PC-3 (cell line): ENCODE measurements around the gene PRKAR1B. TPM values are rescaled to one million over a fixed set of nuclear protein-coding genes. Genes with fewer than 3 reads are reported as not detected.

Source experiments
- ATAC-seq: fragments of 200-7000 bp; cut with Tn5 transposase; 2 replicates; pipeline ENCODE4 v1.9.1; 2020; ENCODE audit warnings: mild to moderate bottlenecking, moderate library complexity
- BruUV-seq: library from RNA; stranded (reverse); fragments of 400-500 nt; replicated peaks from 2 replicates; lab custom pipeline; 2021; lab: Mats Ljungman, UMichigan
- CTCF ChIA-PET: fragments of 300-600 bp; sonication (Branson Sonifier 250); formaldehyde crosslinking; loops from one replicate; lab custom pipeline; 2022; ENCODE audit warnings: antibody characterized with exemption; lab: Charles Lee
- POLR2A ChIA-PET: fragments of 300-600 bp; sonication (Branson Sonifier 250); formaldehyde crosslinking; loops from one replicate; lab custom pipeline; 2022; ENCODE audit warnings: antibody characterized with exemption; ENCODE audit not compliant: unreplicated experiment; lab: Charles Lee
- DNase-seq: peaks from one replicate; pipeline ENCODE4 v3.0.0-alpha.2; 2015
- H2AFZ ChIP-seq: fragments of 300-600 bp; sonication (generic); 2 replicates; pipeline ENCODE4 v1.6.0; 2016; ENCODE audit warnings: antibody characterized with exemption, low read length
- H3F3A ChIP-seq: fragments of 300-600 bp; sonication (generic); one replicate; pipeline ENCODE4 v1.6.0; 2017; ENCODE audit warnings: antibody characterized with exemption, low read length, control low read depth, mild to moderate bottlenecking; ENCODE audit not compliant: unreplicated experiment
- H3K27ac ChIP-seq: fragments of 300-600 bp; sonication (generic); 2 replicates; pipeline ENCODE4 v1.5.1; 2016; ENCODE audit warnings: mild to moderate bottlenecking, low read length
- H3K27me3 ChIP-seq: fragments of 300-600 bp; sonication (generic); 2 replicates; pipeline ENCODE4 v1.6.1; 2016; ENCODE audit warnings: low read length, mixed read lengths
- H3K36me3 ChIP-seq: fragments of 300-600 bp; sonication (generic); 2 replicates; pipeline ENCODE4 v1.6.1; 2016; ENCODE audit warnings: low read depth, mixed run types, low read length, mixed read lengths
- H3K4me1 ChIP-seq: fragments of 300-600 bp; sonication (generic); 2 replicates; pipeline ENCODE4 v1.5.1; 2016; ENCODE audit warnings: low read length; ENCODE audit not compliant: insufficient read depth
- H3K4me2 ChIP-seq: fragments of 300-600 bp; sonication (generic); 2 replicates; pipeline ENCODE4 v1.6.0; 2016; ENCODE audit warnings: low read length
- H3K4me3 ChIP-seq: fragments of 300-600 bp; sonication (generic); 2 replicates; pipeline ENCODE4 v1.5.1; 2016; ENCODE audit warnings: mild to moderate bottlenecking, low read length, mixed read lengths
- H3K79me2 ChIP-seq: fragments of 300-600 bp; sonication (generic); 2 replicates; pipeline ENCODE4 v1.6.1; 2017; ENCODE audit warnings: low read length, mixed read lengths
- H3K9ac ChIP-seq: fragments of 300-600 bp; sonication (generic); 2 replicates; pipeline ENCODE4 v1.6.0; 2016; ENCODE audit warnings: mild to moderate bottlenecking, low read length
- H3K9me2 ChIP-seq: fragments of 300-600 bp; sonication (generic); replicated peaks from 2 replicates; pipeline ENCODE4 v1.6.1; 2016; ENCODE audit warnings: mixed run types, low read length, mixed read lengths
- H3K9me3 ChIP-seq: fragments of 300-600 bp; sonication (generic); 2 replicates; pipeline ENCODE4 v1.6.1; 2016; ENCODE audit warnings: low read length, mixed read lengths
- H4K20me1 ChIP-seq: fragments of 300-600 bp; sonication (generic); 2 replicates; pipeline ENCODE4 v1.6.1; 2016; ENCODE audit warnings: low read length, mixed read lengths
- EZH2 ChIP-seq: fragments of 300-600 bp; sonication (generic); IDR thresholded peaks from one replicate; pipeline ENCODE4 v1.6.1; 2017; ENCODE audit warnings: antibody characterized with exemption, mild to moderate bottlenecking, low read length; ENCODE audit not compliant: unreplicated experiment
- EZH2phosphoT487 ChIP-seq: fragments of 300-600 bp; sonication (generic); IDR thresholded peaks from 2 replicates; pipeline ENCODE4 v1.6.1; 2018; ENCODE audit warnings: mild to moderate bottlenecking, antibody characterized with exemption, low read length, borderline replicate concordance
- intact Hi-C: fragments of 100-400 bp; cut with micrococcal nuclease; formaldehyde crosslinking; loops from 2 replicates; pipeline ENCODE4 v1.9.0; 2023
- total RNA-seq: library from RNA; depleted of rRNA; stranded (reverse); fragments of >200 nt; gene quantifications from 2 replicates; pipeline ENCODE4 v1.2.3, GENCODE V29; 2014
- TF ChIP-seq, protein P1 (sequence below): fragments of 300-600 bp; sonication (generic); conservative IDR thresholded peaks from 2 replicates; pipeline ENCODE4 v1.5.1; 2017; ENCODE audit warnings: antibody characterized with exemption, low read depth, mild to moderate bottlenecking, low read length

The PRKAR1B gene
- total RNA-seq, 1 experiment from 2014 or later, result 15.6 TPM

DNA sequence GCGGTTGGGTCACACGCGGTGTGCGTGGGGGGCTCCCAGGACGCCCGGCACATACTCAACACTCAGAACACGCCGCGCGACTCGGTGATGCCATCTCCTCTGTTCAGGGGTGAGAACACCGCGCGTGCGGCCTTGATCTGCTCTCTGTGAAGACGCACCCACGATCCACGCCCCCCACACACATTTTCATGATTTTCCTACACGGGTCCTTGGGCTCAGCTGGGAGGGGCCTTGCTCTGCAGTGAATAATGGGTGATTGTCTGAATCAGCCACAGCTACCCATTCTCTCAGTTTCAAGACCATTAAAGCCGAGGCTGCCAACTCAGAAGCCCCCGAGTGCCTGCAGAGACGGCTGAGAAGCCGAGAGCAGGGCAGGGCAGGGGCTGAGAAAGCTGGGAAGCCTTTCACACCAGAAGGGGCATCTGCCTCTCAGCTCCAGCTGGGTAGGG lies 153.1 kb downstream of the PRKAR1B start:
- Histone ChIP-seq H3K4me3 (no peak overlapping the region), H3K27ac (no peak overlapping the region), H3K9me3 (no peaks in the 10 kb centered on the region), H3K27me3 (no peaks in the 10 kb centered on the region), H3K9me2 (no peaks in the 10 kb centered on the region), H3K4me2 (no peak overlapping the region), H3K9ac (no peak overlapping the region), H4K20me1 (no peaks in the 10 kb centered on the region), H3K4me1 (no peaks in the 10 kb centered on the region), H3F3A (no peaks in the 10 kb centered on the region), H3K36me3 (no peaks in the 10 kb centered on the region), H3K79me2 (no peaks in the 10 kb centered on the region), H2AFZ (no peak overlapping the region)
- TF ChIP-seq, protein P1, sequence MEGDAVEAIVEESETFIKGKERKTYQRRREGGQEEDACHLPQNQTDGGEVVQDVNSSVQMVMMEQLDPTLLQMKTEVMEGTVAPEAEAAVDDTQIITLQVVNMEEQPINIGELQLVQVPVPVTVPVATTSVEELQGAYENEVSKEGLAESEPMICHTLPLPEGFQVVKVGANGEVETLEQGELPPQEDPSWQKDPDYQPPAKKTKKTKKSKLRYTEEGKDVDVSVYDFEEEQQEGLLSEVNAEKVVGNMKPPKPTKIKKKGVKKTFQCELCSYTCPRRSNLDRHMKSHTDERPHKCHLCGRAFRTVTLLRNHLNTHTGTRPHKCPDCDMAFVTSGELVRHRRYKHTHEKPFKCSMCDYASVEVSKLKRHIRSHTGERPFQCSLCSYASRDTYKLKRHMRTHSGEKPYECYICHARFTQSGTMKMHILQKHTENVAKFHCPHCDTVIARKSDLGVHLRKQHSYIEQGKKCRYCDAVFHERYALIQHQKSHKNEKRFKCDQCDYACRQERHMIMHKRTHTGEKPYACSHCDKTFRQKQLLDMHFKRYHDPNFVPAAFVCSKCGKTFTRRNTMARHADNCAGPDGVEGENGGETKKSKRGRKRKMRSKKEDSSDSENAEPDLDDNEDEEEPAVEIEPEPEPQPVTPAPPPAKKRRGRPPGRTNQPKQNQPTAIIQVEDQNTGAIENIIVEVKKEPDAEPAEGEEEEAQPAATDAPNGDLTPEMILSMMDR, result no peak
- TF ChIP-seq EZH2 (no peak), EZH2phosphoT487 (no peak)
- ATAC-seq (no peak), DNase-seq (no peak)
- intact Hi-C loops, result no loop called here
- POLR2A ChIA-PET, result no interaction called here
- CTCF ChIA-PET, result no interaction called here
- no TSS peak for BruUV-seq

DNA sequence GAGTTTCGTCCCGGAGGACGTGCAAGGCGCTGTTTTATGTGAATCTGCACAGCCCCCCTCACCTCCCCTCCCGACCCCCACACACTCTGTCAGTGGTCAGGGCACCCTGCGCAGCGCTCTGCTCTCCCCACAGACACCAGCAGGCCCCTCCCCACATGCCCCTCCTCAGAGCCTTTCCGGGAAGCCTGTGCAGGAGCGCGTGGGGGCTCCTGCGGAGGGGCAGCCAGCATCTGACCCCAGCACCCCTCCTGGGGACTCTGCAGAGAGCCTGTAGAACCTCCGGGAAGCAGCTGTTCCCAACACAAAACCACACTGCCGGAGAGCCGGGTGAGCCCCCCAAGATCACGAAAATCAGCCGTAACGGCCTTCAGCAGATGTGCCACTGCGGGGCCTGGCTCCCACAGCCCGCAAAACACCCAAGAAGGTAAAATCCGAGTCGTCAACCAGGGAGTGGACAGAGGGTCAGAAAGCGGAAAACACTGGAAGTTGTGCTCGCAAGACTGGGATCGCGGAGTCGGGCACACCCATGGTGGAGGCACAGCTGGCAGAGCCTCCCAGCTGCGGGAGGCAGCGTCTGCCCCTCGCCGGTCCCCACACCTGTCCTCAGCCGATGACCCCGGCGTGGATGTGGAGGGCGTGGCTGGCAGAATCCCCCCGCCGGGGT lies 153.7 kb downstream of the PRKAR1B start:
- Histone ChIP-seq H3K27me3 (no peaks in the 10 kb centered on the region), H3K79me2 (no peaks in the 10 kb centered on the region), H3K9me2 (no peaks in the 10 kb centered on the region), H2AFZ (no peak overlapping the region), H3K4me2 (no peak overlapping the region), H3K4me1 (no peaks in the 10 kb centered on the region), H3K36me3 (no peaks in the 10 kb centered on the region), H3K27ac (no peak overlapping the region), H3K9me3 (no peaks in the 10 kb centered on the region), H3K9ac (no peak overlapping the region), H3K4me3 (no peak overlapping the region), H3F3A (no peaks in the 10 kb centered on the region), H4K20me1 (no peaks in the 10 kb centered on the region)
- intact Hi-C loops, result no loop called here
- CTCF ChIA-PET, result no interaction called here
- no peak for DNase-seq
- POLR2A ChIA-PET, result no interaction called here
- TF ChIP-seq, protein P1, result no peak
- TF ChIP-seq EZH2phosphoT487, result no peak
- TF ChIP-seq EZH2, result no peak
- ATAC-seq, result no peak
- BruUV-seq, result no TSS peak

DNA sequence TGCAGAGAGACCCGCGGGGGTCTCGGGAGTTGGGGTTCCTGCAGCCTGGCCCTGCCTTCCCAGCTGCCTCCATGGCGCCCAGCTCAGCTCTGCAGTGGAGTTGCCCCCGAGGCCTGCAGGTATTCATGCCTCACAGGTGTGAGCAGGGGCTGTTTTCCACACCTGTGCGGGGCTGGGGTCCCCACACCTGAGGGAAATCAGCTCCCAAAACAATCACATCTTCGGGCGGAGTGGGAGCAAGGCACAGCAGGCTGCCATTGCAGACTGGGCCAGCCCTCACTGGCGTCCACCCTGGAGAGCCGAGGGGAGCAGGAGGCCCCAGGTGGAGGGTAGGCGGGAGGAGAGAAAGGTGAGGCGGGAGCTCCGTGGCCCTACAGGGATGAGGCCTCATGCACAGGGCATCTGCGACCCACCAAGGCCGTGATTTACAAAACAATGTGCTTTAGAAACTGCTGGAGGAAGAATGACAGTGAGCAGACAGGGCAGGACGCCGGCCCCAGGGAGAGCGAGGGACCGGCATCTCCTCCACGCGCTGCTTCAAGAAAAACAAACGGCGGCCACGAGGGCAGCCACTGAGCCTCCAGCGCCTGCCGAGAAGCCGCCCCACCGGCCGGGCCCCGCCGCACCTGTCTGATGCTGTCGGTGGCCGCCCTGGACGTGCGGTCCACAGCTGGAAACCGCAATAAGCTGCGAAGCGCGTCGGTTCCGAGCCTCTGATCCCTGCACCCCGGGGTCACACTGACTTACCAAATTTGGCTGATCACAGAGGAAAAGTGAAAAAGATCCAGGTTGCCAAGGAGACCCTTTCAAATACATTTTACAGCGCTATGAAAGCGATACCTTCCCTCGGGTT lies 154.4 kb downstream of the PRKAR1B start:
- TF ChIP-seq, protein P1, result no peak
- TF ChIP-seq EZH2 (no peak), EZH2phosphoT487 (no peak)
- no TSS peak for BruUV-seq
- no peaks in the 10 kb centered on the region for H4K20me1 ChIP-seq
- no peaks in the 10 kb centered on the region for H3K36me3 ChIP-seq
- H3K4me3 ChIP-seq, result no peak overlapping the region
- intact Hi-C loops, result no loop called here
- H3K79me2 ChIP-seq, result no peaks in the 10 kb centered on the region
- no peak overlapping the region for H3K4me2 ChIP-seq
- no peak overlapping the region for H3K27ac ChIP-seq
- ChIA-PET CTCF (no interaction called here), POLR2A (no interaction called here)
- no peaks in the 10 kb centered on the region for H3K27me3 ChIP-seq
- no peaks in the 10 kb centered on the region for H3K4me1 ChIP-seq
- DNase-seq (no peak), ATAC-seq (no peak)
- no peak overlapping the region for H3K9ac ChIP-seq
- H3K9me3 ChIP-seq, result no peaks in the 10 kb centered on the region
- H3F3A ChIP-seq, result no peaks in the 10 kb centered on the region
- H3K9me2 ChIP-seq, result no peaks in the 10 kb centered on the region
- H2AFZ ChIP-seq, result no peak overlapping the region
